A549 (cell line): ENCODE measurements around the gene MTG2. TPM values are rescaled to one million over a fixed set of nuclear protein-coding genes. Genes with fewer than 3 reads are reported as not detected.

Experiments
- ATAC-seq, 2 experiments: fragments of 200-7000 bp in 1 of 2; fragments of >200 bp in 1 of 2; cut with Nextera tagmentation in 1 of 2; cut with Tn5 transposase in 1 of 2; 3 replicates each; pipeline versions ENCODE4 v1.8.0 to v1.9.1; 2018 to 2020; ENCODE audit warnings: mild to moderate bottlenecking in 1 of 2, moderate library complexity in 1 of 2
- CTCF ChIA-PET: fragments of 300-600 bp; sonication (Branson Sonifier 250); formaldehyde crosslinking; extraction: SDS; loops from one replicate; lab custom pipeline; 2021; ENCODE audit warnings: antibody characterized with exemption, inconsistent platforms; lab: Yijun Ruan, JAX
- POLR2A ChIA-PET: fragments of 350-600 bp; formaldehyde crosslinking; extraction: SDS; loops from one replicate; lab custom pipeline; 2021; ENCODE audit warnings: antibody characterized with exemption, inconsistent platforms; lab: Yijun Ruan, JAX
- DNase-seq, 2 experiments: peaks; one replicate each; pipeline versions ENCODE4 v3.0.0 to v3.0.0-alpha.2; 2011 to 2016; ENCODE audit warnings: low read depth in 1 of 2, low spot score in 1 of 2
- FAIRE-seq: peaks from 2 replicates; lab custom pipeline; 2011; peaks lifted over from hg19 to GRCh38; lab: Jason Lieb, UNC
- H3K27ac ChIP-seq, 2 experiments: fragments of >200 bp; sonication (Bioruptor Twin); formaldehyde crosslinking; 3 replicates each; pipeline ENCODE4 v1.5.1; 2016 to 2017
- H3K4me1 ChIP-seq: fragments of >200 bp; sonication (Bioruptor Twin); formaldehyde crosslinking; 3 replicates; pipeline ENCODE4 v1.6.1; 2016
- H3K4me2 ChIP-seq: fragments of >200 bp; sonication (Bioruptor Twin); formaldehyde crosslinking; 3 replicates; pipeline ENCODE4 v1.6.1; 2016
- H3K4me3 ChIP-seq: fragments of >200 bp; sonication (Bioruptor Twin); formaldehyde crosslinking; 3 replicates; pipeline ENCODE4 v1.5.1; 2016
- H3K9me3 ChIP-seq: fragments of >200 bp; sonication (Bioruptor Twin); formaldehyde crosslinking; 3 replicates; pipeline ENCODE4 v1.6.1; 2016
- BHLHE40 ChIP-seq: IDR thresholded peaks from 2 replicates; pipeline ENCODE4 v1.6.1; 2012; ENCODE audit warnings: low read depth, low read length, inconsistent platforms
- CBX2 ChIP-seq: fragments of 200-600 bp; sonication (generic); IDR thresholded peaks from 2 replicates; pipeline ENCODE4 v1.6.1; 2016; ENCODE audit warnings: low read depth, mild to moderate bottlenecking, borderline replicate concordance
- CEBPB ChIP-seq, 2 experiments: fragments of >200 bp in 1 of 2; sonication (Bioruptor Twin) in 1 of 2; formaldehyde crosslinking in 1 of 2; IDR thresholded peaks; 2 replicates each; pipeline ENCODE4 v1.6.1; 2012 to 2016
- CHD4 ChIP-seq: fragments of 200-600 bp; sonication (generic); IDR thresholded peaks from 2 replicates; pipeline ENCODE4 v1.6.1; 2016; ENCODE audit warnings: antibody characterized with exemption, mild to moderate bottlenecking, borderline replicate concordance
- EHF ChIP-seq: fragments of 250-450 bp; sonication (Bioruptor Pico); IDR thresholded peaks from 2 replicates; pipeline ENCODE4 v1.5.0; 2020; ENCODE audit warnings: mild to moderate bottlenecking
- FOXS1 ChIP-seq: fragments of 250-450 bp; sonication (Bioruptor Pico); IDR thresholded peaks from 2 replicates; pipeline ENCODE4 v1.5.0; 2020; ENCODE audit warnings: mild to moderate bottlenecking, moderate library complexity
- GATA3 ChIP-seq: IDR thresholded peaks from 2 replicates; pipeline ENCODE4 v1.6.1; 2012; ENCODE audit warnings: borderline replicate concordance
- HOXA7 ChIP-seq: fragments of 250-450 bp; sonication (Bioruptor Pico); IDR thresholded peaks from 2 replicates; pipeline ENCODE4 v1.5.0; 2020; ENCODE audit warnings: mild to moderate bottlenecking, moderate library complexity
- HOXB13 ChIP-seq: fragments of 250-450 bp; sonication (Bioruptor Pico); IDR thresholded peaks from 2 replicates; pipeline ENCODE4 v1.5.0; 2020; ENCODE audit warnings: low read depth, mild to moderate bottlenecking, moderate library complexity
- KDM5A ChIP-seq: fragments of 200-600 bp; sonication (generic); IDR thresholded peaks from 2 replicates; pipeline ENCODE4 v1.6.1; 2016; ENCODE audit warnings: antibody characterized with exemption, mild to moderate bottlenecking
- MAFK ChIP-seq: fragments of 450-650 bp; IDR thresholded peaks from 2 replicates; pipeline ENCODE4 v1.6.1; 2014; ENCODE audit not compliant: partially characterized antibody
- NPAS2 ChIP-seq: fragments of 250-450 bp; sonication (Bioruptor Pico); IDR thresholded peaks from 2 replicates; pipeline ENCODE4 v1.8.0; 2022; ENCODE audit warnings: mild to moderate bottlenecking, moderate library complexity, borderline replicate concordance
- PHF8 ChIP-seq: fragments of 200-600 bp; sonication (generic); IDR thresholded peaks from 2 replicates; pipeline ENCODE4 v1.6.1; 2016; ENCODE audit warnings: low read depth, mild to moderate bottlenecking, antibody characterized with exemption, moderate library complexity, borderline replicate concordance
- RCOR1 ChIP-seq: fragments of 150-350 bp; IDR thresholded peaks from 2 replicates; pipeline ENCODE4 v1.6.1; 2014; ENCODE audit warnings: antibody characterized with exemption, low read length, low read depth
- RFX5 ChIP-seq: fragments of 450-650 bp; IDR thresholded peaks from 2 replicates; pipeline ENCODE4 v1.7.1; 2014; ENCODE audit warnings: antibody characterized with exemption, mild to moderate bottlenecking, moderate library complexity
- SMC3 ChIP-seq: fragments of >200 bp; sonication (Bioruptor Twin); formaldehyde crosslinking; IDR thresholded peaks from 3 replicates; pipeline ENCODE4 v1.6.1; 2018; ENCODE audit warnings: inconsistent platforms
- SREBF2 ChIP-seq: fragments of 450-650 bp; IDR thresholded peaks from 2 replicates; pipeline ENCODE4 v1.6.1; 2014; ENCODE audit warnings: mild to moderate bottlenecking, moderate library complexity
- ZC3H11A ChIP-seq: fragments of 450-650 bp; IDR thresholded peaks from 2 replicates; pipeline ENCODE4 v1.6.1; 2014; ENCODE audit warnings: antibody characterized with exemption, mild to moderate bottlenecking
- WGBS: methylation state at CpG from one replicate; pipeline ENCODE4 v1.1.6; 2017; ENCODE audit errors: missing lambda C conversion rate; 5-methylcytosine and 5-hydroxymethylcytosine counted together
- polyA plus RNA-seq, 4 experiments: library from polyadenylated mRNA; depleted of rRNA in 3 of 4; stranded (reverse); fragments of >200 nt; fragmentation: RNase III in 1 of 4; extraction: RNeasy Plus Mini Kit Qiagen cat#74134 plus additional on column Dnase treatment in 1 of 4; gene quantifications; 2 replicates in 3 of 4; 3 replicates in 1 of 4; pipeline ENCODE4 v1.2.3, GENCODE V29; 2011 to 2017
- TF ChIP-seq, protein P1 (sequence below): fragments of 450-650 bp; IDR thresholded peaks from 2 replicates; pipeline ENCODE4 v1.6.1; 2014; ENCODE audit warnings: antibody characterized with exemption
- TF ChIP-seq, protein P2 (sequence below): fragments of 200-600 bp; sonication (generic); IDR thresholded peaks from 2 replicates; pipeline ENCODE4 v1.6.1; 2016; ENCODE audit warnings: antibody characterized with exemption, mild to moderate bottlenecking, moderate library complexity
- TF ChIP-seq, protein P3 (sequence below): IDR thresholded peaks from 2 replicates; pipeline ENCODE4 v1.6.1; 2012

Gene MTG2
- polyA plus RNA-seq, 2 of the 4 experiments (the other 2 are of a cell fraction), result 21.9 to 28.7 TPM

- H3K4me3 ChIP-seq, result no peak overlapping the region
- peaks cover 17% of the 10 kb centered on the region; the same call in 2 of the 3 replicates for H3K4me1 ChIP-seq
- FAIRE-seq (no peak), ATAC-seq (no peak), DNase-seq (no peak)
- 27% methylated on average over 8 of the region's 13 CpGs for WGBS
- no peak for TF ChIP-seq HOXA7 (CRISPR knock-in tag)
- no peak for TF ChIP-seq SREBF2
- TF ChIP-seq, protein P1, sequence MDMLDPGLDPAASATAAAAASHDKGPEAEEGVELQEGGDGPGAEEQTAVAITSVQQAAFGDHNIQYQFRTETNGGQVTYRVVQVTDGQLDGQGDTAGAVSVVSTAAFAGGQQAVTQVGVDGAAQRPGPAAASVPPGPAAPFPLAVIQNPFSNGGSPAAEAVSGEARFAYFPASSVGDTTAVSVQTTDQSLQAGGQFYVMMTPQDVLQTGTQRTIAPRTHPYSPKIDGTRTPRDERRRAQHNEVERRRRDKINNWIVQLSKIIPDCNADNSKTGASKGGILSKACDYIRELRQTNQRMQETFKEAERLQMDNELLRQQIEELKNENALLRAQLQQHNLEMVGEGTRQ, result peak; percentile 25; the same call in 1 of the 2 replicates
- H3K27ac ChIP-seq, result no peak overlapping the region
- no peaks in the 10 kb centered on the region for H3K9me3 ChIP-seq
- H3K4me2 ChIP-seq, result no peak overlapping the region
- POLR2A ChIA-PET, result no interaction called here
- CTCF ChIA-PET, result interaction anchor here (1.9 kb wide), 1 partner anchor 9 kb away, joined by 4 read pairs; no protein-coding TSS in a partner anchor
Observed at GRCh38 chr20:62222972-62223371, 40.1 kb downstream of the MTG2 start.

DNA sequence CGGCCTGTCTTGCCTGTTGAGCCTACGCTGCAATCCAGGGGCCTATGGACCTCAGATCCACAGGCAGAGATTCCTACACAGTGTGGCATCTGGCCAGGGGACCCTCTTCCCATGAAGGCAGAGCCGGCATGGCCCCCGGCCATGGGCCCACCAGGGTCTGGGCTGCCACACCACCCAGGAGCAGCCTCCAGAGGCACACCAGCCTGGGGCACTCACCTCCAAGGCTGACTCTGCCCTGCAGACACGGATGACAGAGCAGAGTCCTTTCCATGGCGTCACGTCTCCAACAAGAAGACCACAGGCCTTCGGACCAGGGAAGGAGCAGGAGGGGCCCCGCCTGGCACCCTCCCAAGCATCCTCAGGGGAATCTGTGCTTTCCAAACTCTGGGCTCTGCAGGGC lies 40.7 kb downstream of the MTG2 start:
- ATAC-seq (no peak), DNase-seq (no peak), FAIRE-seq (no peak)
- WGBS, result 38% methylated on average over 2 of the region's 9 CpGs
- CTCF ChIA-PET, result interaction anchor here (1.2 to 1.9 kb wide), 2 partner anchors 8 to 12 kb away, joined by 3 to 4 read pairs; no protein-coding TSS in a partner anchor
- peaks cover 17% of the 10 kb centered on the region; the same call in 2 of the 3 replicates for H3K4me1 ChIP-seq
- no peaks in the 10 kb centered on the region for H3K9me3 ChIP-seq
- POLR2A ChIA-PET, result no interaction called here
- no peak overlapping the region for H3K27ac ChIP-seq
- H3K4me3 ChIP-seq, result no peak overlapping the region
- no peak overlapping the region for H3K4me2 ChIP-seq
- TF ChIP-seq EHF (no peak), CBX2 (no peak), MAFK (no peak), SMC3 (no peak), KDM5A (no peak), BHLHE40 (no peak), RFX5 (no peak), SREBF2 (no peak)
- TF ChIP-seq, protein P2, sequence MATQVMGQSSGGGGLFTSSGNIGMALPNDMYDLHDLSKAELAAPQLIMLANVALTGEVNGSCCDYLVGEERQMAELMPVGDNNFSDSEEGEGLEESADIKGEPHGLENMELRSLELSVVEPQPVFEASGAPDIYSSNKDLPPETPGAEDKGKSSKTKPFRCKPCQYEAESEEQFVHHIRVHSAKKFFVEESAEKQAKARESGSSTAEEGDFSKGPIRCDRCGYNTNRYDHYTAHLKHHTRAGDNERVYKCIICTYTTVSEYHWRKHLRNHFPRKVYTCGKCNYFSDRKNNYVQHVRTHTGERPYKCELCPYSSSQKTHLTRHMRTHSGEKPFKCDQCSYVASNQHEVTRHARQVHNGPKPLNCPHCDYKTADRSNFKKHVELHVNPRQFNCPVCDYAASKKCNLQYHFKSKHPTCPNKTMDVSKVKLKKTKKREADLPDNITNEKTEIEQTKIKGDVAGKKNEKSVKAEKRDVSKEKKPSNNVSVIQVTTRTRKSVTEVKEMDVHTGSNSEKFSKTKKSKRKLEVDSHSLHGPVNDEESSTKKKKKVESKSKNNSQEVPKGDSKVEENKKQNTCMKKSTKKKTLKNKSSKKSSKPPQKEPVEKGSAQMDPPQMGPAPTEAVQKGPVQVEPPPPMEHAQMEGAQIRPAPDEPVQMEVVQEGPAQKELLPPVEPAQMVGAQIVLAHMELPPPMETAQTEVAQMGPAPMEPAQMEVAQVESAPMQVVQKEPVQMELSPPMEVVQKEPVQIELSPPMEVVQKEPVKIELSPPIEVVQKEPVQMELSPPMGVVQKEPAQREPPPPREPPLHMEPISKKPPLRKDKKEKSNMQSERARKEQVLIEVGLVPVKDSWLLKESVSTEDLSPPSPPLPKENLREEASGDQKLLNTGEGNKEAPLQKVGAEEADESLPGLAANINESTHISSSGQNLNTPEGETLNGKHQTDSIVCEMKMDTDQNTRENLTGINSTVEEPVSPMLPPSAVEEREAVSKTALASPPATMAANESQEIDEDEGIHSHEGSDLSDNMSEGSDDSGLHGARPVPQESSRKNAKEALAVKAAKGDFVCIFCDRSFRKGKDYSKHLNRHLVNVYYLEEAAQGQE, result no peak
- TF ChIP-seq, all 56 proteins: peak for 0

DNA sequence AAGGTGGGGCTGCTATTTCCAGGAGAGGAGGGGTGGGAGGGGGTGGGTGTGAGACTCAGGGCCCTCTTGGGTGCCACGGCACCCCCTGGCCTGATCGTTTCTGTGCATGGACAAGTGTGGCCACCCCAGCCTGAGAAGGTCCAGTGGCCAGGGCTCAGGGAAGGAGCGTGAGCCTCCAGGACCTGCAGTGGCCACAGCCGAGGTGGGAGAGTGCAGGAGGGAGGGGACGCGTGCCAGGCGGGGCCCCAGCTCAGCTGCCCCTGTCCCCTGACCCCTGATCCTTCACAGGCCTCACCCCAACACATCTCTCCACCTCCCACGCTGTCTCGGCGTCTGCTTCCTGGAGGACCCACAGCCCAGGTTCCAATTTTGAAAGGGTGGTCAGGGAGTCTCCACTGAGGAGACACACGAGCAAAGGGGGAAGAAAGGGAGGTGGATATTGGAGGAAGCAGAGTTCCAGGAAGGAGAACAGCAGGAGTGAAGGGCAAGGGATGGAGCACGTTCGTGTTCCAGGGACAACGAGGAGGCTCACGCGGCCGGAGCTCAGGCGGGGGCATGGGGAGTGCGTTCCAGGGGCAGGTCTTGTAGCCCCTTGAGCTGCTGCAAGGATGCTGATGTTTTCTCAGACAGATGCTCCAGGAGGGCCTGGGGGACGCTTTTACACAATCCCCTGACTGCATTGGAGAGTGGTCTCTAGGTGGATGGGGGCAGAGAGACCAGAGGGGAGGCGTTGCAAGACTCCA lies 41.5 kb downstream of the MTG2 start:
- WGBS, result 15% methylated on average over 20 of the region's 21 CpGs
- ChIA-PET CTCF (interaction anchor here (0.8 to 1.6 kb wide), 4 partner anchors 10 to 186 kb away, joined by 3 to 5 read pairs (median 3); no protein-coding TSS in a partner anchor), POLR2A (no interaction called here)
- ATAC-seq (no peak), DNase-seq (no peak), FAIRE-seq (no peak)
- Histone ChIP-seq H3K27ac (no peak overlapping the region), H3K4me1 (peaks cover 13% of the 10 kb centered on the region; the same call in 2 of the 3 replicates), H3K9me3 (no peaks in the 10 kb centered on the region), H3K4me2 (no peak overlapping the region), H3K4me3 (no peak overlapping the region)
- TF ChIP-seq RCOR1 (no peak), GATA3 (no peak)

- Histone ChIP-seq H3K4me2 (no peak overlapping the region), H3K27ac (no peak overlapping the region), H3K4me3 (no peak overlapping the region), H3K4me1 (peaks cover 7% of the 10 kb centered on the region; the same call in 1 of the 3 replicates), H3K9me3 (no peaks in the 10 kb centered on the region)
- no peak for ATAC-seq
- no peak for FAIRE-seq
- 41% methylated on average over 13 of the region's 13 CpGs for WGBS
- POLR2A ChIA-PET, result interaction anchor here (0.6 kb wide), 1 partner anchor 155 kb away, joined by 6 read pairs; no protein-coding TSS in a partner anchor
- DNase-seq, result no peak
- CTCF ChIA-PET, result interaction anchor here (0.6 to 1.6 kb wide), 4 partner anchors 9 to 214 kb away, joined by 3 to 5 read pairs (median 3); no protein-coding TSS in a partner anchor
- TF ChIP-seq NPAS2 (CRISPR knock-in tag) (no peak), HOXB13 (CRISPR knock-in tag) (no peak), FOXS1 (CRISPR knock-in tag) (no peak), ZC3H11A (no peak), CHD4 (no peak), PHF8 (no peak), CEBPB (IDR thresholded peaks at IDR 0.05) (no peak)
- TF ChIP-seq, protein P3, sequence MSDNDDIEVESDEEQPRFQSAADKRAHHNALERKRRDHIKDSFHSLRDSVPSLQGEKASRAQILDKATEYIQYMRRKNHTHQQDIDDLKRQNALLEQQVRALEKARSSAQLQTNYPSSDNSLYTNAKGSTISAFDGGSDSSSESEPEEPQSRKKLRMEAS, result no peak
- TF ChIP-seq, protein P2, result no peak
Observed at GRCh38 chr20:62225026-62225425, 42.2 kb downstream of the MTG2 start.
